Stimulated activated CD8-positive, alpha-beta memory T cell treated with anti-CD3 and anti-CD28 coated beads, Interleukin-7, amount 100 ng/mL, for 4 hours (primary cell): Measurements from ENCODE around the gene NBPF9.
"Not testable (repeated sequence)": the region's sequence is repeated elsewhere in the genome, so short reads cannot be mapped to it uniquely, and the experiment has no call there.

Source experiments
- DNase-seq, 2 donors: peaks; one replicate each; pipeline ENCODE4 v3.0.0-alpha.2; 2020; ENCODE audit warnings: low read depth in 2 of 2

NBPF9 gene

DNA sequence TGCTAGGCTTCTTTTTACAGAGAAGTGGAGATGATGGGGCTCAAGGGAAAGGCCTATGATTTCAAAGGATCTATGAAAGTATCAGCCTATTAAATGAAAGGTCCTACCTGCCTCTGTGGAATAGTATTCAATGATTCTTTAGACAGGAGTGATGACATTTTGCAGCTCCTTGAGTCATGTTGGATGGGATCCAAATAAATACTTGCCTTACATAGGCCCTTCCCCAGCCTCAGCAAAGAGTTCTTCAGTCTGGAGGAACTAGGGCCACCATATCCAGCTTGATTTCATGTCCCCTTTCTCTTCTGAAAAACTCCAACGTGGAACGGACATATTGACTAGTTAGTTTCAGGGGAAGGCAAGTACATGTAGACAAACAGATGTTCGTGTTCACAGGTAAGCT lies 87.8 kb downstream of the NBPF9 start:
- DNase-seq, result not testable (repeated sequence)

DNA sequence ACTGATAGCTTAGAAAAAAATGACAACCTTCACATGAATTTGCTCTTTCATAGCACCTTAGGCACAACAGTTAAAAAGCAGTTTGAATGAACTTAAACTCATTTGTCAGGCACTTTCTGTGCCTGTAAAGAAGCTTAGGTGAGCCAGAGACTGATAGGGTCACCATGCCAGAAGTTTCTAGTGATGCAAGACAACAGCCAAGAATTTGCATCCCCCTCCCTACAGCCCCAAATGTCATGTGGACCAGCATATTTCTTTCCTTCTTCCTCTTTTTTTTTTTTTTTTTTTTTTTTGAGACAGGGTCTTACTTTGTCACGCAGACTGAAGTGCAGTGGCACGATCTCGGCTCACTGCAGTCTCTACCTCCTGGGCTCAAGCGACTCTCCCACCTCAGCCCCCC lies 89.8 kb downstream of the NBPF9 start:
- not testable (repeated sequence) for DNase-seq

DNA sequence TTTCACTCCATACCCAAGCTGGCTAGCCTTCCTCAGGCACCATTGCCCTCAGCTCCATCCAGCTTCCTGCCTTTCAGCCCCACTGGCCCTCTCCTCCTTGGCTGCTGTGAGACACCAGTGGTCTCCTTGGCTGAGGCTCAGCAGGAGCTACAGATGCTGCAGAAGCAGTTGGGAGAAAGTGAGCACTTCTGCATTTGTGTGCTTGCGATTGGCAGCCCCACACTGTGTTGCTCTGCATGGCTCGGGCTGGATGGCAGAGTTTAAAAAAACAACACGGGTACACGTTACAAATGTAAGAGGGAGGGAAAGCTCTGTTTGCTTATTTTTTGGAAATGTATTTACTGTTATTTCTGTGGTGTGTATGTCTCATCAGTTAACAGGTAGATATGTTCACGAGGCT lies 90.8 kb downstream of the NBPF9 start:
- not testable (repeated sequence) for DNase-seq

DNA sequence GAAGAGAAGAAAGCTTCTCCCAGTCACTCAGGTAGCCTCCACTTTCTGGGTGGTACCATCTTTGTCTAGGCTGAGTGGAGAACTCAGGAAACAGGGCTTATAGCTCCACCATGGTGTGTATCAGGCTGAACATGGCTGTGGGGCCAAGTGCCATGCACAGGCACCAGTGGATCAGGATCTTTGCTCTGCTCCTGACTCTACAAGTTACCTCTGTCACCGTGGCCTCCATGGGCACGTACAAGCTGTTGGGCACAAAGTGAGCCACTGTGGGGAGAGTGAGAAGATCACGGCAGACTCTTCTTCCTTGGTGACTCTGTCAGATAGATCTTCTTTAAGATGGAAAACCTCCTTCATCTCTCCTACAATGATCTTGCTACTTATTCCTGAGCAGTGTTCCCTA lies 93.6 kb downstream of the NBPF9 start:
- DNase-seq, result not testable (repeated sequence)

DNA sequence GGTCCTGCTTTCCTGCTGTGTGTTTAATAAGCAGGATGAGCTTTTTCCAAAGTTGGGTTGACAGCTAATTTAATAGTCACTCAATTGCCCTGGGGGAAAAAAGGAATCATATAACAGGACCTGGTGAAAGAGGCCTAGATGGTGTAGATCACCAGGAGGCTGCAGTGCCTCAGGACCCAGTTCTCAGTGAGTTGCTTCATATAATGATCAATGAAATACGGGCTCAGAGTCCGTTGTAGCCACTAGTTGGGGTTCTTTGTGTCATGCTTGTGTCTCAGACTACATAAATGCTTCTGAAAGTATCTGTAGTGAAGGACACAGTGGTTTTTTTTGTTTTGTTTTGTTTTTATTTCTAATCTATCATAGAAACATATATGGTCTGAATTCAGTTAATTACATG lies 94.6 kb downstream of the NBPF9 start:
- not testable (repeated sequence) for DNase-seq

DNA sequence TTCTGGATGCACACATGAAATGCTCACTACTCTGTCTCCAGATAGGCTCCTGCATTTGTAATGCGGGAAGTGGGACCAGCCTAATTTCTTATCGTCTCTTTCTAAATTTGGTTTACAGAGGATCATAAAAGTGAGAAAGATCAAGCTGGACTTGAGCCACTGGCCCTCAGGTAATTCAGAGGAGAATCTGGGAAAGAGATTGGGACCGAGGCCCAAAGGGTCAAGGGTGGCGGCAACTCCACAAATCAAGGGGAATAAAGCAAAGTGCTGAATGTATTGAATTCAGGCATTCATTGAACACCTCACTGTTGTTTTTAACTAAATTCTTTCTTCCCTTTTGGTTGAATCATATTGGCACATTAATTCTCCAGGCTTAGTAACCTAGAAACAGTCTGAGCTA lies 95.0 kb downstream of the NBPF9 start:
- DNase-seq, result not testable (repeated sequence)
